Activated naive CD8-positive, alpha-beta T cell treated with anti-CD3 and anti-CD28 coated beads for 36 hours (primary cell): ENCODE data around the gene MNT. TPM values are rescaled to one million over a fixed set of nuclear protein-coding genes. Genes with fewer than 3 reads are reported as not detected.
A peak's percentile ranks its signal among the peaks of the same experiment; 100 is the strongest.

Experiments used
- DNase-seq: peaks from one replicate; pipeline ENCODE4 v3.0.0; 2021
- H3K27ac Mint-ChIP-seq: one replicate; pipeline ENCODE4 v1.8.0; 2022; ENCODE audit warnings: mild to moderate bottlenecking, moderate library complexity, mixed read lengths
- H3K27me3 Mint-ChIP-seq: one replicate; pipeline ENCODE4 v1.8.0; 2022; ENCODE audit warnings: mild to moderate bottlenecking, mixed read lengths
- H3K36me3 Mint-ChIP-seq: one replicate; pipeline ENCODE4 v1.8.0; 2021; ENCODE audit warnings: mild to moderate bottlenecking, mixed read lengths
- H3K4me1 Mint-ChIP-seq: one replicate; pipeline ENCODE4 v1.8.0; 2021; ENCODE audit warnings: mixed read lengths
- H3K4me3 Mint-ChIP-seq: one replicate; pipeline ENCODE4 v1.8.0; 2022; ENCODE audit warnings: mild to moderate bottlenecking, moderate library complexity, mixed read lengths
- H3K9me3 Mint-ChIP-seq: one replicate; pipeline ENCODE4 v1.8.0; 2022; ENCODE audit warnings: mixed read lengths
- total RNA-seq, 2 experiments: library from RNA; stranded (reverse); gene quantifications; one replicate each; pipeline ENCODE4 v1.2.3, GENCODE V29; 2021

MNT gene
- total RNA-seq, 2 experiments from 2014 or later, result 23.8 to 25.6 TPM

- Mint-ChIP-seq H3K9me3 (no peaks in the 10 kb centered on the region), H3K4me3 (no peak overlapping the region), H3K36me3 (peaks cover 4% of the 10 kb centered on the region), H3K27me3 (no peaks in the 10 kb centered on the region), H3K27ac (no peak overlapping the region), H3K4me1 (peaks cover 16% of the 10 kb centered on the region)
- DNase-seq, result no peak
These were observed 52.8 kb downstream of the MNT start for GRCh38 chr17:2347805-2348685.

- DNase-seq, result no peak
- H3K36me3 Mint-ChIP-seq, result peaks cover 14% of the 10 kb centered on the region
- no peak overlapping the region for H3K4me3 Mint-ChIP-seq
- H3K27ac Mint-ChIP-seq, result no peak overlapping the region
- H3K4me1 Mint-ChIP-seq, result peaks cover 21% of the 10 kb centered on the region
- no peaks in the 10 kb centered on the region for H3K27me3 Mint-ChIP-seq
- H3K9me3 Mint-ChIP-seq, result no peaks in the 10 kb centered on the region
These were observed 54.4 kb downstream of the MNT start for GRCh38 chr17:2346475-2346874.

GRCh38 chr17:2344528-2344927 lies 56.3 kb downstream of the MNT start:
- peaks cover 14% of the 10 kb centered on the region for H3K36me3 Mint-ChIP-seq
- no peaks in the 10 kb centered on the region for H3K27me3 Mint-ChIP-seq
- H3K27ac Mint-ChIP-seq, result no peak overlapping the region

GRCh38 chr17:2343421-2343820 lies 57.4 kb downstream of the MNT start:
- Mint-ChIP-seq H3K36me3 (peaks cover 14% of the 10 kb centered on the region), H3K27ac (peak overlapping the region; percentile 74)
- peak; percentile 74 for DNase-seq

More at GRCh38 chr17:2344528-2344927, 56.3 kb downstream of the MNT start:
- no peaks in the 10 kb centered on the region for H3K9me3 Mint-ChIP-seq
- no peak overlapping the region for H3K4me3 Mint-ChIP-seq
- H3K4me1 Mint-ChIP-seq, result peaks cover 26% of the 10 kb centered on the region
- no peak for DNase-seq

GRCh38 chr17:2338315-2338657 lies 62.6 kb downstream of the MNT start:
- DNase-seq, result peak; percentile 13
- Mint-ChIP-seq H3K27ac (peak overlapping the region; percentile 67), H3K27me3 (no peaks in the 10 kb centered on the region), H3K9me3 (no peaks in the 10 kb centered on the region), H3K4me3 (peak overlapping the region; percentile 74), H3K4me1 (peaks cover 22% of the 10 kb centered on the region), H3K36me3 (peaks cover 9% of the 10 kb centered on the region)

More at GRCh38 chr17:2343421-2343820, 57.4 kb downstream of the MNT start:
- H3K27me3 Mint-ChIP-seq, result no peaks in the 10 kb centered on the region
- H3K4me3 Mint-ChIP-seq, result no peak overlapping the region
- no peaks in the 10 kb centered on the region for H3K9me3 Mint-ChIP-seq
- H3K4me1 Mint-ChIP-seq, result peaks cover 28% of the 10 kb centered on the region

- Mint-ChIP-seq H3K27me3 (no peaks in the 10 kb centered on the region), H3K36me3 (peaks cover 9% of the 10 kb centered on the region), H3K27ac (peak overlapping the region; percentile 67), H3K4me3 (peak overlapping the region; percentile 74), H3K4me1 (peaks cover 17% of the 10 kb centered on the region), H3K9me3 (no peaks in the 10 kb centered on the region)
- peak; percentile 71 for DNase-seq
These were observed 63.1 kb downstream of the MNT start for GRCh38 chr17:2337544-2338314.

- H3K4me3 Mint-ChIP-seq, result peak within 1 kb of the TSS; percentile 74
- H3K9me3 Mint-ChIP-seq, result no peaks in the 10 kb centered on the region
- peaks cover 15% of the 10 kb centered on the region for H3K4me1 Mint-ChIP-seq
- H3K36me3 Mint-ChIP-seq, result peaks cover 5% of the 10 kb centered on the region
- H3K27me3 Mint-ChIP-seq, result no peaks in the 10 kb centered on the region
- peak within 1 kb of the TSS; percentile 99 for H3K27ac Mint-ChIP-seq
- DNase-seq, result peak; percentile 79
These were observed 63.9 kb downstream of the MNT start, which contains the start of gene SGSM2 for GRCh38 chr17:2336852-2337543. Gene SGSM2, plus strand, starts transcription at chr17:2337501. Its CDS starts 188 bp downstream, at chr17:2337689.

- peak within 1 kb of the TSS; percentile 99 for H3K27ac Mint-ChIP-seq
These were observed 64.5 kb downstream of the MNT start, which contains the start of gene TSR1 for GRCh38 chr17:2336215-2336851. Gene TSR1, minus strand, starts transcription at chr17:2336457. Its CDS starts 30 bp downstream, at chr17:2336427.

GRCh38 chr17:2335726-2336214 lies 65.1 kb downstream of the MNT start:
- H3K4me3 Mint-ChIP-seq, result no peak overlapping the region
- no peaks in the 10 kb centered on the region for H3K9me3 Mint-ChIP-seq
- no peaks in the 10 kb centered on the region for H3K36me3 Mint-ChIP-seq
- peak overlapping the region; percentile 99 for H3K27ac Mint-ChIP-seq
- no peak for DNase-seq
- H3K27me3 Mint-ChIP-seq, result no peaks in the 10 kb centered on the region
- H3K4me1 Mint-ChIP-seq, result peaks cover 12% of the 10 kb centered on the region

More at GRCh38 chr17:2336215-2336851, 64.5 kb downstream of the MNT start, which contains the start of gene TSR1:
- Mint-ChIP-seq H3K4me1 (peaks cover 12% of the 10 kb centered on the region), H3K27me3 (no peaks in the 10 kb centered on the region), H3K4me3 (no peak within 1 kb of the TSS), H3K36me3 (no peaks in the 10 kb centered on the region), H3K9me3 (no peaks in the 10 kb centered on the region)
- peak; percentile 94 for DNase-seq

Other genes starting within 250 kb of the MNT start
- 10 to 100 TPM; 48.7 to 51.8 TPM for gene SMG6, start 97.3 kb downstream of the MNT start, total RNA-seq
- 10 to 100 TPM; 10.9 to 13.1 TPM for gene SRR, start 97.1 kb downstream of the MNT start, total RNA-seq
- 100 to 1,000 TPM; 115 to 120 TPM for gene TSR1, start 64.6 kb downstream of the MNT start, total RNA-seq
- 10 to 100 TPM; 35.7 to 36.8 TPM for gene SGSM2, start 63.6 kb downstream of the MNT start, total RNA-seq
- 10 to 100 TPM; 61.7 to 66.5 TPM for gene METTL16, start 110.8 kb upstream of the MNT start, total RNA-seq
- gene PAFAH1B1, start 192.6 kb upstream of the MNT start, total RNA-seq, result 100 to 1,000 TPM; 137 to 156 TPM